GM12872 (cell line): ENCODE measurements around the gene POLA2.

ENCODE experiments used
- TF ChIP-seq, protein P1 (sequence below): IDR thresholded peaks from 3 replicates; pipeline ENCODE4 v1.5.1; 2011; ENCODE audit warnings: low read depth, mild to moderate bottlenecking, low read length, moderate library complexity; ENCODE audit not compliant: insufficient read depth

The POLA2 gene

DNA sequence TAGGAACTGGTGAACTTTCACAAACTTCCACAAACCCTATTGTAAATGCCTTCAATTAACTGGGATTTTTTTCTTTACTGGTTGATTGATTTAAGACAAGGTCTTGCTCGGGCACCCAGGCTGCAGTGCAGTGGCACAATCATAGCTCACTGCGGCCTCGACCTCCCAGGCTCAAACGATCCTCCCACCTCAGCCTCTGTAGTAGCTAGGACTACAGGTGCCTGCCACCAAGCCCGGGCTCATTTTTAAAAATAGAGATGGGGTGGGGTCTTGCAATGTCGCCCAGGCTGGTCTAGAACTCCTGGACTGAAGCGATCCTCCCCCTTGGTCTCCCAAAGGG, 35.7 kb upstream of the POLA2 start:
- TF ChIP-seq, protein P1, sequence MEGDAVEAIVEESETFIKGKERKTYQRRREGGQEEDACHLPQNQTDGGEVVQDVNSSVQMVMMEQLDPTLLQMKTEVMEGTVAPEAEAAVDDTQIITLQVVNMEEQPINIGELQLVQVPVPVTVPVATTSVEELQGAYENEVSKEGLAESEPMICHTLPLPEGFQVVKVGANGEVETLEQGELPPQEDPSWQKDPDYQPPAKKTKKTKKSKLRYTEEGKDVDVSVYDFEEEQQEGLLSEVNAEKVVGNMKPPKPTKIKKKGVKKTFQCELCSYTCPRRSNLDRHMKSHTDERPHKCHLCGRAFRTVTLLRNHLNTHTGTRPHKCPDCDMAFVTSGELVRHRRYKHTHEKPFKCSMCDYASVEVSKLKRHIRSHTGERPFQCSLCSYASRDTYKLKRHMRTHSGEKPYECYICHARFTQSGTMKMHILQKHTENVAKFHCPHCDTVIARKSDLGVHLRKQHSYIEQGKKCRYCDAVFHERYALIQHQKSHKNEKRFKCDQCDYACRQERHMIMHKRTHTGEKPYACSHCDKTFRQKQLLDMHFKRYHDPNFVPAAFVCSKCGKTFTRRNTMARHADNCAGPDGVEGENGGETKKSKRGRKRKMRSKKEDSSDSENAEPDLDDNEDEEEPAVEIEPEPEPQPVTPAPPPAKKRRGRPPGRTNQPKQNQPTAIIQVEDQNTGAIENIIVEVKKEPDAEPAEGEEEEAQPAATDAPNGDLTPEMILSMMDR, result no peak

- TF ChIP-seq, protein P1, result no peak
These were observed 33.9 kb upstream of the POLA2 start for GRCh38 chr11:65227879-65228278.

DNA sequence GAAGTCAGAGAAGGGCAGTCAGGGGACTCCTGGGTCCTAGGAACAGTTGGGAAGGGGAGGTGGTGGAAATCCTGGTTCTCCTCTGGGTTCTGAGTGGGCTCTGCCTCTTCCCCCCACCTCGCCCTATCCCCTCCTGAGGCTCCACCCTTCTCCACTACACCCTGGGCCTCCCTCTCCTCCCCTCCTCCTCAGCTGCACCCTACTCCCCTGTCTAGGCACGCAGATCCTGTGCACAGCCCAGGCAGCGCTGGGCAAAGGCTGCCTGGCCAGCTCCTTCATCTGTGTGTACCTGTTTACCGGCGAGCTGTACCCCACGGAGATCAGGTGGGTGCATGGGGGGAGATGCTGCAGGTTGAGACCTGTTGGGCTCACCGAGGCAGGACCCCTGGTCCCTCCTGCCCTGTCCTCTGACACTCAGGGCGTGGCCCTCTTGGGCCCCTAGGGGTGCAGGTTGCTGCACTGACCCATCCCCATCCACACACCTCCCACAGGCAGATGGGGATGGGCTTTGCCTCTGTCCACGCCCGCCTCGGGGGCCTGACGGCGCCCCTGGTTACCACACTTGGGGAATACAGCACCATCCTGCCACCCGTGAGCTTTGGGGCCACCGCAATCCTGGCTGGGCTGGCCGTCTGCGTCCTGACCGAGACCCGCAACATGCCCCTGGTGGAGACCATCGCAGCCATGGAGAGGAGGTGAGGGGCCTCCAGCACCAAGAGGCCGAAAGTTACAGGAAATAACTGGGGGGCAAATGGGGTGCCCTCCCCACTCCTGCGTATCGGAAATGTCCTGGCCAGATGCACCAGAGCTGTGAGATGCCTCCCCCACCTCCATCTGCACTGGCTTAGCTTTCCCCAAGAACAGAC, 25.3 kb upstream of the POLA2 start:
- TF ChIP-seq, protein P1, result no peak

DNA sequence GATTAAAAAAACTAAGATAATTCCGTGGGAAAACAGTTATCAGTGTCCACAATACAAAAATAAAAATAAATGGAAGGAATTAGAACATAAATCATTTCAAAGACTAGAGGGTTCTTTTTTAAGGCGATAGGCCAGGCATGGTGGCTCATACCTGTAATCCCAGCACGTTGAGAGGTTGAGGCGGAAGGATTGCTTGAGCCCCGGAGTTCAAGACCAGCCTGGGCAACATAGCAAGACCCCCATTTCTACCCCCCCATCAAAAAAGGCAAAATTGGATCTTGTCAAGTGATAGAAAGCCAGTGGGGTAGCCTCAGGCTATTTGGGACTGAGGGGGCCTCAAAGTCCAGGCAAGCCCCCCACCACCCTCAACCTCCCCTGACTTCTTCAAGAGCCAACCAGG, 20.6 kb upstream of the POLA2 start:
- TF ChIP-seq, protein P1, result no peak

DNA sequence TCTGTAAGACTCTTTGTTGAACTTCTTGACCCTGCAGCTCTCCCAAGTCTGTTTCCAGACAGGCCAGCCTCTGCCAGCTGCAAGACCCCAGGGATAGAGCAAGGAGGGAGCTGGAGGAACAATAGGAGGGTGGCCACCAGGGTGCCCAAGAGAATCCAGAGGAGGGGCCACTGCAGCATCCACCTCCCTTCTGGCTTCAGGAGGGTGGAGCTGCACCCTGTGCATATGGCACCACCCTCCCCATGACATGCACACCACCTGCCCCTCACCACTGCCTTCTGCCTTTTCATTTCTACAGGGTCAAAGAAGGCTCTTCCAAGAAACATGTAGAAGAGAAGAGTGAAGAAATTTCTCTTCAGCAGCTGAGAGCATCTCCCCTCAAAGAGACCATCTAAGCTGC, 20.1 kb upstream of the POLA2 start:
- TF ChIP-seq, protein P1, result no peak

DNA sequence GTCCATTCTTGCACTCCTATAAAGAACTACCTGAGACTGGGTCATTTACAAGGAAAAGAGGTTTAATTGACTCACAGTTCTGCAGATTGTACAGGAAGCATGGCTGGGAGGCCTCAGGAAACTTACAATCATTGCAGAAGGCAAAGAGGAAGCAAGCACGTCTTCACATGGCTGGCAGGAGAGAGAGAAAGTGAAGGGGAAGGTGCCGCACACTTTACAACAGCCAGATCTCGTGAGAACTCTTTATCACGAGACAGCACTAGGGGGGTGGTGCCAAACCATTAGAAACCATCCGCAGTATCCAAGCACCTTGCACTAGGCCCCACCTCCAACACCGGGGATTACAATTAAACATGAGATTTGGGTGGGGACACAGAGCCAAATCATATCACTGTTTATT, 19.4 kb upstream of the POLA2 start:
- TF ChIP-seq, protein P1, result no peak

- TF ChIP-seq, protein P1, result no peak
These were observed 18.0 kb upstream of the POLA2 start for GRCh38 chr11:65243797-65244196.
